Bronchial epithelial cell (primary cell): ENCODE data around the gene NOTCH1. TPM values are rescaled to one million over a fixed set of nuclear protein-coding genes. Genes with fewer than 3 reads are reported as not detected.

Experiments used
- DNase-seq: peaks from one replicate; pipeline ENCODE4 v3.0.0-alpha.2; 2010; ENCODE audit warnings: low read depth
- FAIRE-seq: peaks from 2 replicates; lab custom pipeline; 2011; peaks lifted over from hg19 to GRCh38; lab: Jason Lieb, UNC
- H3K27me3 ChIP-seq: 2 replicates; pipeline ENCODE4 v1.5.1; 2011; ENCODE audit warnings: low read length; ENCODE audit not compliant: control insufficient read depth, insufficient read depth
- H3K36me3 ChIP-seq: 2 replicates; pipeline ENCODE4 v1.5.1; 2011; ENCODE audit warnings: low read length; ENCODE audit not compliant: control insufficient read depth, insufficient read depth
- H3K4me3 ChIP-seq: 2 replicates; pipeline ENCODE4 v1.5.1; 2011; ENCODE audit warnings: mild to moderate bottlenecking, low read depth, low read length, control low read depth
- total RNA-seq: library from RNA; depleted of rRNA; stranded (reverse); fragments of >200 nt; gene quantifications from 2 replicates; pipeline ENCODE4 v1.2.1, GENCODE V29; 2014
- TF ChIP-seq, protein P1 (sequence below): IDR thresholded peaks from 2 replicates; pipeline ENCODE4 v1.5.1; 2011; ENCODE audit warnings: mild to moderate bottlenecking, moderate library complexity, low read length, control low read depth, inconsistent platforms; ENCODE audit not compliant: insufficient read depth, severe bottlenecking

NOTCH1 gene
- total RNA-seq, 1 donor from 2014 or later, result 70.0 TPM

- H3K27me3 ChIP-seq, result no peaks in the 10 kb centered on the region
- H3K36me3 ChIP-seq, result peaks cover 57% of the 10 kb centered on the region
- TF ChIP-seq, protein P1, sequence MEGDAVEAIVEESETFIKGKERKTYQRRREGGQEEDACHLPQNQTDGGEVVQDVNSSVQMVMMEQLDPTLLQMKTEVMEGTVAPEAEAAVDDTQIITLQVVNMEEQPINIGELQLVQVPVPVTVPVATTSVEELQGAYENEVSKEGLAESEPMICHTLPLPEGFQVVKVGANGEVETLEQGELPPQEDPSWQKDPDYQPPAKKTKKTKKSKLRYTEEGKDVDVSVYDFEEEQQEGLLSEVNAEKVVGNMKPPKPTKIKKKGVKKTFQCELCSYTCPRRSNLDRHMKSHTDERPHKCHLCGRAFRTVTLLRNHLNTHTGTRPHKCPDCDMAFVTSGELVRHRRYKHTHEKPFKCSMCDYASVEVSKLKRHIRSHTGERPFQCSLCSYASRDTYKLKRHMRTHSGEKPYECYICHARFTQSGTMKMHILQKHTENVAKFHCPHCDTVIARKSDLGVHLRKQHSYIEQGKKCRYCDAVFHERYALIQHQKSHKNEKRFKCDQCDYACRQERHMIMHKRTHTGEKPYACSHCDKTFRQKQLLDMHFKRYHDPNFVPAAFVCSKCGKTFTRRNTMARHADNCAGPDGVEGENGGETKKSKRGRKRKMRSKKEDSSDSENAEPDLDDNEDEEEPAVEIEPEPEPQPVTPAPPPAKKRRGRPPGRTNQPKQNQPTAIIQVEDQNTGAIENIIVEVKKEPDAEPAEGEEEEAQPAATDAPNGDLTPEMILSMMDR, result no peak
- no peak overlapping the region for H3K4me3 ChIP-seq
- DNase-seq, result no peak
- no peak for FAIRE-seq
Observed at GRCh38 chr9:136541179-136541578, 4.7 kb downstream of the NOTCH1 start.

DNA sequence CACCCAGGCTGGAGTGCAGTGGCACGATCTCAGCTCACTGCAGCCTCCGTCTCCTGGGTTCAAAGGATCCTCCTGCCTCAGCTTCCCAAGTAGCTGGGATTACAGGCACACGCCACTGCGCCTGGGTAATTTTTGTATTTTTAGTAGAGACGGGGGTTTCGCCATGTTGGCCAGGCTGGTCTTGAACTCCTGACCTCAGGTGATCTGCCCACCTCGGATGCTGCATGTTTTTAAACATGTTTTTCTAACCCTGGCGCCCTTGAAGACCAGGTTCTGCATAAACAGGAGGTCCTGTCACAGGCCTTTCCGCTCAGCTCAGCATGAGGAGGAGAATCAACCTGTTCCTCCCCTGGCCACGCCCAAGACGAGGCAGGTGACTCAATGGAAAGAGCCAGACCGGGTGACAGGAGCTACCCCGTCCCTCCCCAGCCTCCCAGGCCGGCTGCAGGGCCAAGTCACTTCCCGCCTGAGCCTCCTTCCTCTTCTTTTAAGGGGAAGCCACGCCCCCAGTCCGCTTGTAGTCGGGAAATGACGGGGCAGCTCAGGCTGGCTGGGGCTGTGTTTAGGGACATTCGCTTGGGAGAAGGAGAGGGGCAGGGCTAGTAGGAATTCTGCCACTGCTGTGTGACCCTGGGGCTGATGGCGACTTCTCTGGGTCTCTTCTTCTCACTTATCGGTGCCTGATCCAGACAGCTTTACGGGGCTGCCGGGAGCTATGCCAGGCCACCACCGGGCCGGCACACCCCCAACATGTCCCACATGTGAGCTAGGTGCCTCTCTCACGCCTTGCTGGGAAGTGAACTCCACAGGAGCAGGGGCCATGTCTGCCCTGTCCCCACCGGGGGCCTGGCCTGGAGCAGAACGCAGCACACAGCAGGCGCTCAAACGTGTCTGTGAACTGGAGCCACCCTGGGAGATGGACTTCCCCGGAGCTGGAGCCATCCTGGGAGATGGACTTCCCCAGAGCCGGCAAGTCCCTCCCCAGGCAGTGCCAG lies 6.1 kb downstream of the NOTCH1 start:
- peaks cover 60% of the 10 kb centered on the region for H3K36me3 ChIP-seq
- no peaks in the 10 kb centered on the region for H3K27me3 ChIP-seq
- no peak for FAIRE-seq
- H3K4me3 ChIP-seq, result no peak overlapping the region
- peak; percentile 77 for DNase-seq
- TF ChIP-seq, protein P1, result no peak

GRCh38 chr9:136538599-136539426 lies 7.0 kb downstream of the NOTCH1 start:
- peak; percentile 29 for DNase-seq
- FAIRE-seq, result no peak
- TF ChIP-seq, protein P1, result no peak
- Histone ChIP-seq H3K36me3 (peaks cover 62% of the 10 kb centered on the region), H3K27me3 (no peaks in the 10 kb centered on the region), H3K4me3 (no peak overlapping the region)

- FAIRE-seq (no peak), DNase-seq (no peak)
- Histone ChIP-seq H3K36me3 (peaks cover 63% of the 10 kb centered on the region), H3K4me3 (no peak overlapping the region), H3K27me3 (no peaks in the 10 kb centered on the region)
- TF ChIP-seq, protein P1, result no peak
Observed at GRCh38 chr9:136537896-136538598, 7.8 kb downstream of the NOTCH1 start.

DNA sequence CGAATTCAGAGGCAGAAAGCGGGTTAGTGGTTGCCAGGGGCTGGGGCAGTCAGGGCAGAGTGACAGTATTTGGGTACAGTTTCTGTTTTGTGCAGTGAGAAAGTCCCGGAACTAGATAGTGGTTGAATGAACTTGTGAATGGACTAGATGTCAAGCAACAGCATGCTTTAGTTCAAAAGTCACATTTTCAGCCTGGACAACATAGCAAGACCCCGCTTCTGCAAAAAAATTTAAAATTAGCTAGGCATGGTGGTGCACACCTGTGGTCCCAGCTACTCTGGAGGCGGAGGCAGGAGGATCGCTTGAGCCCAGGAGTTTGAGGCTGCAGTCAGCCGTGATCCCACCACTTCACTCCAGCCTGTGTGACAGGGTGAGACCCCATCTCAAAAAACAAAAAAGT lies 8.4 kb downstream of the NOTCH1 start:
- Histone ChIP-seq H3K36me3 (peaks cover 63% of the 10 kb centered on the region), H3K27me3 (no peaks in the 10 kb centered on the region), H3K4me3 (no peak overlapping the region)
- TF ChIP-seq, protein P1, result no peak
- FAIRE-seq (no peak), DNase-seq (no peak)
